GM18873 (cell line): ENCODE results near the gene ERCC3.

ENCODE experiments used
- ATAC-seq: cut with Tn5 transposase; IDR thresholded peaks from one replicate; pipeline ENCODE4 v1.9.1; 2021; ENCODE audit warnings: mild to moderate bottlenecking, moderate library complexity, moderate number of reproducible peaks; ENCODE audit not compliant: unreplicated experiment, low FRiP score

Gene ERCC3

GRCh38 chr2:127293748-127294562 lies at the start of gene ERCC3:
Gene ERCC3, minus strand, starts transcription at chr2:127294144. Its CDS starts 63 bp downstream, at chr2:127294081.
- peak; percentile 93 for ATAC-seq

GRCh38 chr2:127343277-127343676 lies 49.3 kb upstream of the ERCC3 start:
- no peak for ATAC-seq

GRCh38 chr2:127342101-127342500 lies 48.2 kb upstream of the ERCC3 start:
- no peak for ATAC-seq

- ATAC-seq = no peak
Measured at GRCh38 chr2:127332335-127332734, 38.4 kb upstream of the ERCC3 start.

GRCh38 chr2:127330753-127331152 lies 36.8 kb upstream of the ERCC3 start:
- peak; percentile 59 for ATAC-seq

GRCh38 chr2:127326289-127326945 lies 32.5 kb upstream of the ERCC3 start:
- ATAC-seq = no peak

- no peak for ATAC-seq
Measured at GRCh38 chr2:127324635-127325034, 30.7 kb upstream of the ERCC3 start.

GRCh38 chr2:127321303-127321702 lies 27.4 kb upstream of the ERCC3 start:
- ATAC-seq = no peak

GRCh38 chr2:127320586-127321275 lies 26.8 kb upstream of the ERCC3 start:
- ATAC-seq = no peak

- no peak for ATAC-seq
Measured at GRCh38 chr2:127320067-127320466, 26.1 kb upstream of the ERCC3 start.

GRCh38 chr2:127314193-127314988 lies 20.4 kb upstream of the ERCC3 start:
- ATAC-seq = no peak

- ATAC-seq = peak; percentile 95
Measured at GRCh38 chr2:127313406-127313805, 19.5 kb upstream of the ERCC3 start.

- no peak for ATAC-seq
Measured at GRCh38 chr2:127310980-127311379, 17.0 kb upstream of the ERCC3 start.

GRCh38 chr2:127309468-127309867 lies 15.5 kb upstream of the ERCC3 start:
- ATAC-seq = no peak

- ATAC-seq = no peak
Measured at GRCh38 chr2:127308586-127309138, 14.7 kb upstream of the ERCC3 start.

- no peak for ATAC-seq
Measured at GRCh38 chr2:127305990-127306585, 12.1 kb upstream of the ERCC3 start.

GRCh38 chr2:127302168-127302567 lies 8.2 kb upstream of the ERCC3 start:
- ATAC-seq = no peak

GRCh38 chr2:127293386-127293747 lies 577 bp downstream of the ERCC3 start:
- peak; percentile 7 for ATAC-seq

GRCh38 chr2:127288274-127288673 lies 5.7 kb downstream of the ERCC3 start:
- ATAC-seq = no peak

GRCh38 chr2:127283275-127283674 lies 10.7 kb downstream of the ERCC3 start:
- ATAC-seq = no peak
